ENCODE data around the gene INMT.

INMT gene

DNA sequence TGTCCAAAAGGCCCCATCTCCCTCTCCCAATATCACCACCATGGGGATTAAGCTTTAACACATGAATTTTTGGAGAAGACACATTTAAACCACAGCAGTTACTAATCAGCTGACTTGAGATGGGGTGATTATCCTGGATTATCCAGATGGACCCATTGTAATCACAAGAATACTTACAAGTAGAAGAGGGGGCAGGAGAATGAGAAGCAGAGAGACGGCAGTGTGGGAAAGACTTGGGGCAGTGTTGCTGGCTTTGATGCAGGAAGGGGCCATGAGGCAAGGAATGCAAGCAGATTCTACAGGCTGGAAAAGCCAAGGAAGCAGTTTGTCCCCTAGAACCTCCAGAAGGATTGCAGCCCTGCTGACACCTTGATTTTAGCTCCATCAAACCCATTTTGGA lies 30.7 kb upstream of the INMT start:
- Histone ChIP-seq H3K27me3 (ENCODE audit: insufficient read depth, low read length) (no peaks in the 10 kb centered on the region), H3K4ac (ENCODE audit: low read depth, low read length) (no peak overlapping the region), H2AK5ac (ENCODE audit: low read length) (no peak overlapping the region), H2AFZ (ENCODE audit: insufficient read depth, low read length, poor library complexity) (no peak overlapping the region), H3K4me1 (ENCODE audit: control insufficient read depth in 1 of 2, insufficient read depth in 2 of 2, low read length in 2 of 2) (no peaks in the 10 kb centered on the region), H3K27ac (ENCODE audit: low read depth, low read length) (no peak overlapping the region), H2BK12ac (ENCODE audit: low read length) (no peak overlapping the region), H4K8ac (ENCODE audit: low read depth, low read length) (no peak overlapping the region), H3K14ac (ENCODE audit: low read length) (no peak overlapping the region), H4K12ac (ENCODE audit: low read depth, low read length) (no peak overlapping the region), H3K18ac (ENCODE audit: low read length) (no peak overlapping the region), H3K4me3 (ENCODE audit: low read depth, low read length) (no peak overlapping the region), H3K79me1 (ENCODE audit: low read length) (no peaks in the 10 kb centered on the region), H4K91ac (ENCODE audit: low read depth, low read length) (no peak overlapping the region), H2BK5ac (ENCODE audit: low read depth, low read length, poor library complexity) (no peak overlapping the region), H3K9me3 (ENCODE audit: insufficient read depth, low read depth, low read length) (peaks cover 16% of the 10 kb centered on the region), H3K36me3 (ENCODE audit: control insufficient read depth in 1 of 2, insufficient read depth in 2 of 2, low read length in 2 of 2) (no peaks in the 10 kb centered on the region), H3K4me2 (ENCODE audit: low read length) (no peak overlapping the region), H3K9ac (ENCODE audit: low read length) (no peak overlapping the region), H3K23ac (ENCODE audit: low read length) (no peak overlapping the region), H3K79me2 (ENCODE audit: control insufficient read depth, insufficient read depth, low read length, poor library complexity) (no peaks in the 10 kb centered on the region), H2BK120ac (ENCODE audit: insufficient read depth, low read length, poor library complexity) (no peak overlapping the region)
- WGBS (ENCODE audit: extremely low coverage, insufficient coverage, insufficient read length), result no CpG with 5 or more reads among the region's 1 CpG
- DNase-seq, result no peak

- Histone ChIP-seq H3K23ac (ENCODE audit: low read length) (no peak overlapping the region), H3K27me3 (ENCODE audit: insufficient read depth, low read length) (no peaks in the 10 kb centered on the region), H3K9me3 (ENCODE audit: insufficient read depth, low read depth, low read length) (peaks cover 13% of the 10 kb centered on the region), H4K12ac (ENCODE audit: low read depth, low read length) (no peak overlapping the region), H3K36me3 (ENCODE audit: control insufficient read depth in 1 of 2, insufficient read depth in 2 of 2, low read length in 2 of 2) (no peaks in the 10 kb centered on the region), H3K14ac (ENCODE audit: low read length) (no peak overlapping the region), H2BK12ac (ENCODE audit: low read length) (no peak overlapping the region), H2AFZ (ENCODE audit: insufficient read depth, low read length, poor library complexity) (no peak overlapping the region), H3K79me1 (ENCODE audit: low read length) (no peaks in the 10 kb centered on the region), H3K27ac (ENCODE audit: low read depth, low read length) (no peak overlapping the region), H3K4me3 (ENCODE audit: low read depth, low read length) (no peak overlapping the region), H2AK5ac (ENCODE audit: low read length) (no peak overlapping the region), H4K91ac (ENCODE audit: low read depth, low read length) (no peak overlapping the region), H3K79me2 (ENCODE audit: control insufficient read depth, insufficient read depth, low read length, poor library complexity) (no peaks in the 10 kb centered on the region), H3K18ac (ENCODE audit: low read length) (no peak overlapping the region), H3K9ac (ENCODE audit: low read length) (no peak overlapping the region), H3K4me2 (ENCODE audit: low read length) (no peak overlapping the region), H3K4me1 (ENCODE audit: control insufficient read depth in 1 of 2, insufficient read depth in 2 of 2, low read length in 2 of 2) (peaks cover 3 to 4% of the 10 kb centered on the region in 2 experiments), H2BK5ac (ENCODE audit: low read depth, low read length, poor library complexity) (no peak overlapping the region), H2BK120ac (ENCODE audit: insufficient read depth, low read length, poor library complexity) (no peak overlapping the region), H4K8ac (ENCODE audit: low read depth, low read length) (no peak overlapping the region), H3K4ac (ENCODE audit: low read depth, low read length) (no peak overlapping the region)
- DNase-seq, result no peak
- no CpG with 5 or more reads among the region's 2 CpGs for WGBS (ENCODE audit: extremely low coverage, insufficient coverage, insufficient read length)
Observed at GRCh38 chr7:30722187-30722586, 29.7 kb upstream of the INMT start.

DNA sequence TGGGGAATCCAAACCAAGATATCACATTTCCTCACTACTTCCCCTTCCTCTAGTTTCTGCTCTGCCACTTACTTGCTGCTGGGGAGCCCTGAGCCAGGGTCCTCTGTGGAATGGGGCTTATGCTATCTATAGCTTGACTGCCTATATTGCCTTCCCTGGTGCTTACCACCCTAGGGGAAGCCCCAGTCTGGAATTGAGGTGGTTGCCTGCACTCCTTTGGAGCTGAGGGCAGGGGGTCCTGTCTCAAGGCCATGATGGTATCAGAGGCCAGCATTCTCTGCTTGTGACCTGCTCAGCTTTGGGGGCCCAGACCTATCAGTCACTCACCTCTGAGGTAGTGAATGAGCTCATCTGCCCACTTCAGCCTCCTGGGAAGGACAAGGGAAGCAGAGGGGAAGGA lies 29.3 kb upstream of the INMT start:
- no peak overlapping the region for H2AFZ ChIP-seq (ENCODE audit: insufficient read depth, low read length, poor library complexity)
- no peak overlapping the region for H3K27ac ChIP-seq (ENCODE audit: low read depth, low read length)
- peaks cover 5 to 7% of the 10 kb centered on the region in 2 experiments for H3K4me1 ChIP-seq (ENCODE audit: control insufficient read depth in 1 of 2, insufficient read depth in 2 of 2, low read length in 2 of 2)
- H3K79me2 ChIP-seq (ENCODE audit: control insufficient read depth, insufficient read depth, low read length, poor library complexity), result no peaks in the 10 kb centered on the region
- H2BK120ac ChIP-seq (ENCODE audit: insufficient read depth, low read length, poor library complexity), result no peak overlapping the region
- no peak overlapping the region for H3K4me3 ChIP-seq (ENCODE audit: low read depth, low read length)
- H3K4ac ChIP-seq (ENCODE audit: low read depth, low read length), result no peak overlapping the region
- H2BK5ac ChIP-seq (ENCODE audit: low read depth, low read length, poor library complexity), result no peak overlapping the region
- H3K23ac ChIP-seq (ENCODE audit: low read length), result no peak overlapping the region
- no peak overlapping the region for H4K12ac ChIP-seq (ENCODE audit: low read depth, low read length)
- H4K91ac ChIP-seq (ENCODE audit: low read depth, low read length), result no peak overlapping the region
- no peak overlapping the region for H3K9ac ChIP-seq (ENCODE audit: low read length)
- no peak for DNase-seq
- no peak overlapping the region for H2BK12ac ChIP-seq (ENCODE audit: low read length)
- H3K36me3 ChIP-seq (ENCODE audit: control insufficient read depth in 1 of 2, insufficient read depth in 2 of 2, low read length in 2 of 2), result no peaks in the 10 kb centered on the region
- H3K27me3 ChIP-seq (ENCODE audit: insufficient read depth, low read length), result no peaks in the 10 kb centered on the region
- peaks cover under 1% of the 10 kb centered on the region for H3K79me1 ChIP-seq (ENCODE audit: low read length)
- H3K9me3 ChIP-seq (ENCODE audit: insufficient read depth, low read depth, low read length), result peaks cover 11% of the 10 kb centered on the region
- H3K14ac ChIP-seq (ENCODE audit: low read length), result no peak overlapping the region
- H3K18ac ChIP-seq (ENCODE audit: low read length), result no peak overlapping the region
- H4K8ac ChIP-seq (ENCODE audit: low read depth, low read length), result no peak overlapping the region
- no peak overlapping the region for H3K4me2 ChIP-seq (ENCODE audit: low read length)
- H2AK5ac ChIP-seq (ENCODE audit: low read length), result no peak overlapping the region

- peaks cover 11% of the 10 kb centered on the region for H3K9me3 ChIP-seq (ENCODE audit: insufficient read depth, low read depth, low read length)
- no peak overlapping the region for H3K23ac ChIP-seq (ENCODE audit: low read length)
- H3K36me3 ChIP-seq (ENCODE audit: control insufficient read depth in 1 of 2, insufficient read depth in 2 of 2, low read length in 2 of 2), result no peaks in the 10 kb centered on the region
- peaks cover 3% of the 10 kb centered on the region for H3K79me1 ChIP-seq (ENCODE audit: low read length)
- WGBS (ENCODE audit: extremely low coverage, insufficient coverage, insufficient read length), result no CpG with 5 or more reads among the region's 4 CpGs
- H3K4me1 ChIP-seq (ENCODE audit: control insufficient read depth in 1 of 2, insufficient read depth in 2 of 2, low read length in 2 of 2), result peaks cover 9 to 10% of the 10 kb centered on the region in 2 experiments
- H4K8ac ChIP-seq (ENCODE audit: low read depth, low read length), result no peak overlapping the region
- H3K27ac ChIP-seq (ENCODE audit: low read depth, low read length), result no peak overlapping the region
- H3K18ac ChIP-seq (ENCODE audit: low read length), result no peak overlapping the region
- no peaks in the 10 kb centered on the region for H3K27me3 ChIP-seq (ENCODE audit: insufficient read depth, low read length)
- no peak overlapping the region for H3K4ac ChIP-seq (ENCODE audit: low read depth, low read length)
- H2AFZ ChIP-seq (ENCODE audit: insufficient read depth, low read length, poor library complexity), result no peak overlapping the region
- no peak overlapping the region for H2BK12ac ChIP-seq (ENCODE audit: low read length)
- H3K14ac ChIP-seq (ENCODE audit: low read length), result no peak overlapping the region
- no peak overlapping the region for H4K91ac ChIP-seq (ENCODE audit: low read depth, low read length)
- H4K12ac ChIP-seq (ENCODE audit: low read depth, low read length), result no peak overlapping the region
- no peak overlapping the region for H3K4me2 ChIP-seq (ENCODE audit: low read length)
- DNase-seq, result no peak
- no peaks in the 10 kb centered on the region for H3K79me2 ChIP-seq (ENCODE audit: control insufficient read depth, insufficient read depth, low read length, poor library complexity)
- no peak overlapping the region for H2BK5ac ChIP-seq (ENCODE audit: low read depth, low read length, poor library complexity)
- H3K9ac ChIP-seq (ENCODE audit: low read length), result no peak overlapping the region
- H3K4me3 ChIP-seq (ENCODE audit: low read depth, low read length), result no peak overlapping the region
- no peak overlapping the region for H2AK5ac ChIP-seq (ENCODE audit: low read length)
- no peak overlapping the region for H2BK120ac ChIP-seq (ENCODE audit: insufficient read depth, low read length, poor library complexity)
Observed at GRCh38 chr7:30723776-30724175, 28.2 kb upstream of the INMT start.

Measured in trophoblast cell (in vitro differentiated cells and primary cell).